C4-2B (cell line): ENCODE results near the gene RGS7.

Source experiments
- CTCF ChIP-seq: fragments of 450-650 bp; conservative IDR thresholded peaks from 2 replicates; pipeline ENCODE4 v1.5.1; 2017; ENCODE audit warnings: mild to moderate bottlenecking
- ZFX ChIP-seq: fragments of 450-650 bp; IDR thresholded peaks from 2 replicates; pipeline ENCODE4 v1.6.1; 2017

GRCh38 chr1:241145881-241146280 is 211.1 kb downstream of the RGS7 start:
- TF ChIP-seq CTCF (no peak), ZFX (no peak)
